ENCODE measurements around the gene BFSP2.

Gene BFSP2, protein sequence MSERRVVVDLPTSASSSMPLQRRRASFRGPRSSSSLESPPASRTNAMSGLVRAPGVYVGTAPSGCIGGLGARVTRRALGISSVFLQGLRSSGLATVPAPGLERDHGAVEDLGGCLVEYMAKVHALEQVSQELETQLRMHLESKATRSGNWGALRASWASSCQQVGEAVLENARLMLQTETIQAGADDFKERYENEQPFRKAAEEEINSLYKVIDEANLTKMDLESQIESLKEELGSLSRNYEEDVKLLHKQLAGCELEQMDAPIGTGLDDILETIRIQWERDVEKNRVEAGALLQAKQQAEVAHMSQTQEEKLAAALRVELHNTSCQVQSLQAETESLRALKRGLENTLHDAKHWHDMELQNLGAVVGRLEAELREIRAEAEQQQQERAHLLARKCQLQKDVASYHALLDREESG

DNA sequence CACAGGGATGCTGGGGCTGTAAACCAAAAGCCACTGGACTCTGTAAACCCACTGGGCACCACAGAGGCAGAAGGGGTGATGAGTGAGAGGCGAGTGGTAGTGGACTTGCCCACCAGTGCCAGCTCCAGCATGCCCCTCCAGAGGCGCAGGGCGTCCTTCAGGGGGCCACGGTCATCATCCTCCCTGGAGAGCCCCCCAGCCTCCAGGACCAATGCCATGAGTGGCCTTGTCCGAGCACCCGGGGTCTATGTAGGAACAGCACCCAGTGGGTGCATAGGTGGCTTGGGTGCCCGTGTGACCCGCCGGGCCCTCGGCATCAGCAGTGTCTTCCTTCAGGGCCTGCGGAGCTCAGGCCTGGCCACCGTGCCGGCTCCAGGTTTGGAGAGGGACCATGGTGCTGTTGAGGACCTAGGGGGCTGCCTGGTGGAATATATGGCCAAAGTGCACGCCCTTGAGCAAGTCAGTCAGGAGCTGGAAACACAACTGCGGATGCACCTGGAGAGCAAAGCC, at the start of gene BFSP2:
Gene BFSP2 (plus strand): TSS at position 51 of the 510 bp plus-strand sequence. CDS start 28 bp downstream, at position 79.
- DNase-seq, result no peak

DNA sequence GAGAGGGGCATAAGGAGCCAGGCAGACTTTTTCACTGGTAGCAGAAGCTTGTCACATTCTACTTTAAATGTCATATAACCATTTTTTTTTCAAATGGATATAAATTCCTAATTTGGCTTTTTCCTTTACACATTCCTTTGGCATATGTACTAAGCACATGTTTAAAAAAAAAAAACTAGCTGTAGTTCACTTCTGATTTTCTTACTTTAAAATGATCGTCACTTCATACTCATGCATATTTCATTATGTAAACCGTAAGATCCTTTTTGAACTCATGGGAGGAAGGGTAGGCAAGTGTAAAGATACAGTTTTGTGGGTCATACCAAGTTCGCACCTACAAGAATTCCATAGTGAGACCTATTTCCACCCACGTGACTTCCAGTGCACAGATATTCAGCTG, 45.1 kb upstream of the BFSP2 start:
- no peak for DNase-seq

DNA sequence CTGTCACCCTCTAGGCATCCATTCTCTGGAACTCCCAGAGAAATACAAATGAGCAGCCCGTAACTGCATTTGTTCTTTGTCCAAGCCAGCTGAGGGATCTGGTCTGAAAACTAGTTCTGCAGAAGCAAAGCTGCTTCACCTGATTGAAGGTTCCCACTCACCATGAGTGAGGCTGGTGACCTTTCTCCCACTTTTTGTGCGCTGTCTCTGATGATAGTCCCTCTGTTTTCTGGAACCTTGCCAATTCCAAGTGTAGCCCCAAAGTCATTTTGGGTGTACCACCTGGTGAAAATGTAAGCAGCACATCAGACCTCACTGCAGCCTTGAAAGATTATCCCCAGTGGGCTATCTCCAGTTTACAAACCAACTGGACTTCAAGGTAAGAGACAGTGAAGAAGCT, 39.4 kb upstream of the BFSP2 start:
- DNase-seq, result no peak

DNA sequence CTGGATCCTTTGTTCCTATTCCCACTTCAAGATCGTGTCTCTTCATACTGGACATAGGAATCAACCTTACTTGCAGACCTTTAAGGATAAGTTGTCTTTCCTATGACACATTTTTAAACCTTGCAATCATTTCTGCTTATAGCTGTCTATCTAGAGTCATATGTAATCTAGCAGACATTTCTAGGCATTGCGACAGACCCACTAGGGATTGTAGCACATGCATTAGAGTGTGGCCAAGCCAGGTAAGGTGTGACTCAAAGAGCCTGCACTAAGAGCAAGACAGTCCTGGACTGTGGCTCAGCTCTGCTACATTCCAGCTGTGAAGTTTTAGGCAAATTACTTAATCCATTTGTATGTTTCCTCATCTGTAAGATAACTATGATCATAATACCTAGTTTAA, 38.8 kb upstream of the BFSP2 start:
- DNase-seq, result no peak

DNA sequence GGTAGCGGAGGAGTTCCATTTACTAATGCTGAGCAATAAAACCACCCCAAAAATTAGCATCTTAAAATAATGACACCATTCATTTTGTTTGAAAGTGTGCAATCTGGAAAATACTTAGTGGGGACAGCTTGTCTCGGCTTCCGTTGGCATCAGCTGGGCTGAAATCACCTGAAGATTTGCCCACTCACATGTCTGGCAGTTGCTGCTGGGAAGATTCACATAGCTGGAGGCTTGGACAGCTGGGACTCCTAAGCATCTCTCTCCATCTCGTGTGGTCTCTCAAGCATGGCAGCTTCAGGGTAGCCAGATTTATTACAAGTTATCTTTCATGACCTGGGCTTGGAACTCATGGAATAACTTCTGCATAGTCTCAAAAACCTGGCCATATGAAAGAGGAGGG, 38.4 kb upstream of the BFSP2 start:
- no peak for DNase-seq

DNA sequence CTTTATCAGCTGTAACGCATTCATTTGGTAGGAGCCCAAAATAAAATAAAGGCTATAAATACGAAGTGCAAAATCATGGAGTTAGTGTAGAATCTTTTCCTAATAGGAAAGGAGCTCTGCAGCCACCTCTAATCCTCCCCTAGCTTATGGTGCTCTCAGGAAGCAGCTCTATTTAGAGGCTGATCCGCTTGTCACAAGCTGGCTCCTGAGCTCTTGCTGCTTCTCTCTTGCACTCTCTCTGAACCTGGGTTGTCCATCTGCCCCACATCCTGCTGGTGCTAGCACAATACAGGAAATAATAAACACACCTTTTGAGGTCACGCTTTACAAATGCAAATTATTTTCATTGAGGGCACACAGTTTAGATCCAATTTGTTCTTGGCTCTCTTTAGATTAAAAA, 37.3 kb upstream of the BFSP2 start:
- no peak for DNase-seq

DNA sequence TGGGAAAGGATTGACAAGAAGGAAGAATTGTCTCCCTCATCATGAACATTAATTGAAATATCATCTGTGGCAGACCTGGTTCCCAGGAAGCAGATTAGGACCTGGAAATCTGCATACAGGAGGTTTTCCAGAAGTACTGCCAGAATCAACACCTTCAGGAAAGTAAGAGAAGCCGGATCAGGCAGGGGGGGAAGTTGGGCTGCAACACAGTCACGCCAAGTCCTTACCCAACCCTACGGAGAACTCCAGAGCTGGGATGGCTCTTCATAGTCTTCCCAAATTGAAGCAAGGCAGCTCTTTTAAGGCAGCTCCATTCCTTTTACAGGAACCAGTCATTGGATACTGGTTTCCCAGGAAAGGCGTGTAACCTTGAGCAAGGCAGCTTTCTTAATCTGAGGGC, 35.2 kb upstream of the BFSP2 start:
- no peak for DNase-seq

DNA sequence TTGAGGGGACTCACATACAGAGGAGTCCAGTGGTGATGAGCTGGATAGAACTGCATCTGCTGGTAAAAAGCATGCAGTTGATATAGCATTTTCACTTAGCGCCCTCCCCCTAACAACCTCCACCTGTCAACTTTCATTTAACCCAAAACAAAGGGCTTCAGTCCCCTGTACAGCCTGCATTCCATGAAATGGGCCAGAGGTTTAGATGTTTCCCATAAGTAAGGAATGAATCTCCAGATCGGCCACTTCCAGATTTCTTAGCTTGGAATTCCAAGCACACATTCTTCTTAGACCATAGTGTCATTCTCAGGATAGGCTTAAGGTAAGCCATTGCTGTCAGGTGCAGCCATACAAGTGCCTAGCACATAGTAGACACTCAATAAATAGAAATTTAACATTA, 32.9 kb upstream of the BFSP2 start:
- DNase-seq, result no peak

DNA sequence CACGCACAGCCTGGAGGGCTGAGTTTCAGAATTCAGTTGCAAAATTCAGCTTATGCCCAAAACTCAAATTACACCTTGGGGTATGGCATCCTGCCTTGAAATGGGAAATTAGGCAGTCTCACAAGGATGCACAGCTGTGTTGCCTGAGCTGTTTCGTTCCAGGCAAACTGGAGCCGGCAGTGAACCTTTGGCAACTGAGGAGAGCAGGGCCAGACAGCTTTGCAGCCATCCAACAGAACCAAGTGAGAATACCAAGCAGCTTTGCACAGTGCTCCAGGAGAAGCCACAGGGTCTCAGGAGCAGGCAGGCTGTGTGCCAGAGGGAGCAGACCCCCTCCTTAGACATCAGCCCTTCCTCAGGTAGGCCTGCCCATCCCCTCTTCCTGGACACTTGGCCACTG, 32.5 kb upstream of the BFSP2 start:
- DNase-seq, result no peak

DNA sequence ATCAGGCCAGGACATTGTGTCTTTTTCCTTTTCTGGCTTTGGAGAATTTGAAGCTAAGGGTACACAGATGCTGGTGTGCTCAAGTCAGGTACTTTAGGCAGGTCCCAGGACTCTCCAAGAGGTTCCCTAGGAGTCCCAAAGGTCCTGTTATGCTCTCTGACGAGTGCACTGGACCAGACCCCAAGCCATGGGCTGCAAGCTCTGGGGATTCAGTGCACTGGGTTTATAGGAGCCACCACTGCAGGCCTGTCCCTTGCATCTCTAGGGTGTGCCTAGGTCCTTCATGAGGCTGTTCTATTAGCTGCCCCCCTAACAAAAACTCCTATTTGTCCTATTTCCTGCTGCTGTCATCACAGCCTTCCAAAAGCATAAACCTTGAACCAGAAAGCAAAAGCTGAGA, 31.9 kb upstream of the BFSP2 start:
- DNase-seq, result no peak

DNA sequence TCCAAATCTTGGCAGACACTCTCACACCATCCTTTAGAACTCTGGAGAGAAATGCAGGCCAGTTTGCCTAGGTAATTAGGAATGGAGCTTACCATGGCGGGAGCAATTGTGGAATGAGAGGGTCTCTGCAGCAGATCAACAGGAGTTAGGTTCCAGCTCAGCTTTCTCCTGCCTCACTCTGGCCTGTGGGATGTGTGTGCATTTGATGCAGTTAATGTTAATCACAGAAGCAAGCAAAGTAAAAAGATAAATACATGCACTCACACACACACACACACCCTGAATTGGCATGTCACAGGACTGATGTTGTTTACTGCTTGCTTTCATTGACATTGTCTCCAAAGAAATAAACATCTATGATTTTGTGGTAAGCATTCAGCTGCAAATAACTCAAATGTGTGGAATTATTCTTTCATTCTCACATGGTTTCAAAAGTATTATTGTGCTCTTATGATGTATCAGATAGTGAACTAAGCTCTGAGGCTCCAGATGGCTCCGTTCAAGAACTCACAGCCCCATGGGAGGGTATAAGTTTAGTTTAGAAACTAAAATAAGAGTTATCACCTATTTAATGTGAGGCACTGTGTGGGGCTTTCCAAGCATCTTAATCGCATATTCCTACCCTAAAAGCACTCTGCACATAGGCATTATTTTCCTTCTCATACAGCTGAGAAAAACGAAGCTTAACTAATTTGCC, 31.3 kb upstream of the BFSP2 start:
- no peak for DNase-seq

DNA sequence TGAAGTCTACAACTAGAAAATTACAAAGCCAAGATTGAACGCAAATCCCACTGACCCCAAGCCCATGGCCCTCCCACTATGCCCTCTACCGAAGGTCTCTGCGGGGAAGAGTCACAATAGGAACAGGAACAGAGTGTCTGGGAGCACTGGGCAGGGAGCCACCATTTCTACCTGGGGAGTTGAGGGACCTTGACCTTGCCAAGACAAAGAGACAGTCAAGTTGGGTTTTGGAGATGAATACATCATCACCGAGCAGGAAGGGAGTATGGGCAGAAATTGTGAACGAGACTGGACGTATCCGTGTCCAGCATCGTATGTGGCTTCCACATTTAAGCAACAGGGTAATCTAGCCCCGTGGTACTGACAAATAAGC, 30.8 kb upstream of the BFSP2 start:
- DNase-seq, result no peak

DNA sequence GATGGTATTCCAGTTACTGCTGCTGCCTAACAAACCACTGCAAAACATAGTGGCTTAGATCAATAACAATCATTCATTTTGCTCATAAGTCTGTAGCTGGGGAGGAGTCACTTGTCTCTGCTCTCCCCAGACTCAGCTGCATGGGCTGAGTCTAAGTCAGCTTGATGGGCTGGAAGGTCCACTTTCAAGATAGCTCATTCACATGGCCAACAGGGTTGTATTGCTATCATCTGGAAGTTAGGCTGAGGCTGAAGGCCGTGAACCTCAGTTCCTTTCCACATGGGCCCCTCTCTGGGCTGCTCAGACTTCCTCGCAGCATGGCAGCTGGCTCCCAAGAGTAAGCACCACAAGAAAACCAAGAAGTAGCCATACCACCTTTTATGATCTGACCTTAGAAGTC, 28.7 kb upstream of the BFSP2 start:
- DNase-seq, result no peak

DNA sequence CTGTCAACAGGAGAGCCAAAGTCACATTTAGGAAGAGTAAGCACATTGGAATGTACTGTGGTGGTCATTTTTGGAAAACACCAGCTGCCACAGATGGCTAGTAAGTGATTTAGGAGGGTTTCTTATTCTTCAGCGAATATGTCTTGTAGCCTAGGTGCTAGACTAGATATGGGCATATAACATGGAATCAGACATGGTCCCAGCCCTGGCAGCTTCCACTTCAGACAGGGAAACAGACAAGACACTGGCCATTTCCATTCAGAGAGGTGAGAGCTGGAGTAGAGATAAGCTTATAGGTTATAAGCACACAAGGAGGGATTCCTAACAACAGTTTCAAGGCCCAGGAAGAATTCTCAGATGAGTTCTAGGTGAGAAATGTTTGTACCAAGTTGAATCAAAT, 28.2 kb upstream of the BFSP2 start:
- no peak for DNase-seq

DNA sequence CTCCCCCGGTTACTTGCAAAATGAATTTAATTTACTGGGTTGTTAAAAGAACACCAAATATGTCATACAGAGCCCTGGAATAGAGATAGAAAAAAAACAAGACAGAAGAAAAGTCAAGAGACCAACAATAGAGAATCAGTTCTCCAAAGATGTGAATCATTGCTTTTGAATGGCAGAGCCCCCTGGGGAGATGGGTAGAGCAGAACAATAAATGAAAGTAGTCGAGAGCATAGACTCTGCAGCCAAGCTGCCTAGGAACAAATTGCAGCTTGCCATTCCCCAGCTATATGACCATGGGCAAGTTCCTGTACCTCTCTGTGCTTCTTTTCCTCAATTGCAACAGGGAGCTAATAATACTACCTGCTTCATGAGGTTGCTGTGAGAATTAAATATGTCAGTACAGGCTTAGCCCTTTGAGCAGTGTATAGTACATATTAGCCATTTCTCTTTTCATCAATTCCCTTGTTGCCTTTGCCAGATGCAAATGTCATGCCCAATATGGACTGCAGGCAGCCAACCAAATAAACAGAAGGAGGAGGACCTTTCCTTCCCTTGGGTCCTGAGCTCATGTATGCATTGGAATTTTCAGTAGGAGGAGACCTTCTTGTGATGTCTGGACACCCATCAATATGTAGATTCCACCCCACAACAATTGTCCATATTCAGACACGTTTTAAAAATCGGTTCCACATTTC, 25.0 kb upstream of the BFSP2 start:
- DNase-seq, result no peak

DNA sequence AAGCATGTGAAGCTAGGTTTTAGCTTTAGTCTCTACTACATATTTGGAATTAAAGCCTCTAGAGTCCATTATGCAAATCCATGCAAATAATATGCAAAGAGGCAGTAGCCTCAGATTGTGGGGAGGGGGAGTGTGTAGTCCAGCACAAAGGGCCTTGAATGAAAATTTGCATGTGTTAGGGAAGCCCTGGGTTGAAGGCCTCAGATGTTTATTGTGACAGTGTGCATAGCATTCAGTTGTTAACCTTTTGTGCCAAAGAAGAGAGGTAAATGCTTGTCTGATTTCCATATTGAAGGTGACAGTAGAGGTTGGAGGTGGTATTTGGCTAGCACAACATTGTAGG, 24.5 kb upstream of the BFSP2 start:
- DNase-seq, result no peak

DNA sequence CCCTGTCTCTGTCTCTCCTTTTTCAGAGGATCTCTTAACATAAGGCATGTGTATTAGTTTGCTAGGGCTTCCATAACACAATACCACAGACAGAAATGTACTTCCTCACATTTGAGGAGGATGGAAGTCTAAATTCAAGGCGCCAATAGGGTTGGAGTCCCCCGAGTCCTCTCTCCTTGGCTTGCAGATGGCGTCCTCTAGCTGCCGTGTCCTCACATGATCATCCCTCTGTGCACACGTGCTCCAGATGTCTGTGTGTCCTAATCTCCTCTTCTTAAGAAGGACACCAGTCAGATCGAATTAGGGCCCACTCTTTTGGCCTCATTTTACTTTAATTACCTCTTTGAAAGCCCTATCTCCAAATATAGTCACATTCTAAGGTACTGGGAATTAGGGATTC, 23.0 kb upstream of the BFSP2 start:
- DNase-seq, result no peak

DNA sequence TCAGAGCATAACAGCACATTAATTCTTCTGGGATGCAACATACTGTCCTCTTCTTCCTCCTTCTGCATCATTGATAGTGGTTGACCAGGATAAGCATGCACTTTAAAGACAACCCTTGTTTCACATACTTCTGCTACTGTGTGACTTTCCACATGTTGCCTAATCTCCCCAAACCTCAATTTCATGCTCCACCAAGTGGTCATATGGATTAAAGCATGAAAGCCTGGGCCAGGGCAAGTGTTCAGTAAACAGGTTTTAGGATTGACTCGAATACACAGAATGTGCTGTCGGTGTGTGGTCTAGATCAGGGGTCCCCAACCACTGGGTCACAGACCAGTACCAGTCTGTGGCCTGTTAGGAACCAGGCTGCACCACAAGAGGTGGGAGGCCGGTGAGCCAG, 22.5 kb upstream of the BFSP2 start:
- DNase-seq, result no peak

DNA sequence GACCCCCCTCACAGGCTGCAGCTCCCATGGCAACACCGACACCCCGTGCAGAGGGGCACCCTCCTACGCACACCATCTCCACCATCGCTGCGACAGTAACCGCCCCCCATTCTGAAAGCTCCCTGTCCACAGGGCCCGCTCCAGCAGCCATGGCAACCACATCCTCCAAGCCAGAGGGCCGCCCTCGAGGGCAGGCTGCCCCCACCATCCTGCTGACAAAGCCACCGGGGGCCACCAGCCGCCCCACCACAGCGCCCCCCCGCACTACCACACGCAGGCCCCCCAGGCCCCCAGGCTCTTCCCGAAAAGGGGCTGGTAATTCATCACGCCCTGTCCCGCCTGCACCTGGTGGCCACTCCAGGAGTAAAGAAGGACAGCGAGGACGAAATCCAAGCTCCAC, 19.9 kb upstream of the BFSP2 start:
- no peak for DNase-seq

DNA sequence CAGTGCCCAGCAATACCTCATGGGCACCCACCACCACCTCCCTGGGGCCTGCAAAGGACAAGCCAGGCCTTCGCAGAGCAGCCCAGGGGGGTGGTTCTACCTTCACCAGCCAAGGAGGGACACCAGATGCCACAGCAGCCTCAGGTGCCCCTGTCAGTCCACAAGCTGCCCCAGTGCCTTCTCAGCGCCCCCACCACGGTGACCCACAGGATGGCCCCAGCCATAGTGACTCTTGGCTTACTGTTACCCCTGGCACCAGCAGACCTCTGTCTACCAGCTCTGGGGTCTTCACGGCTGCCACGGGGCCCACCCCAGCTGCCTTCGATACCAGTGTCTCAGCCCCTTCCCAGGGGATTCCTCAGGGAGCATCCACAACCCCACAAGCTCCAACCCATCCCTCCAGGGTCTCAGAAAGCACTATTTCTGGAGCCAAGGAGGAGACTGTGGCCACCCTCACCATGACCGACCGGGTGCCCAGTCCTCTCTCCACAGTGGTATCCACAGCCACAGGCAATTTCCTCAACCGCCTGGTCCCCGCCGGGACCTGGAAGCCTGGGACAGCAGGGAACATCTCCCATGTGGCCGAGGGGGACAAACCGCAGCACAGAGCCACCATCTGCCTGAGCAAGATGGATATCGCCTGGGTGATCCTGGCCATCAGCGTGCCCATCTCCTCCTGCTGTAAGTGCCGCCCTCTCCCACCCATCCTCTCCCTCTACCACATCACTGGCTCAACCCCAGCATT, 19.2 kb upstream of the BFSP2 start:
- DNase-seq, result no peak

DNA sequence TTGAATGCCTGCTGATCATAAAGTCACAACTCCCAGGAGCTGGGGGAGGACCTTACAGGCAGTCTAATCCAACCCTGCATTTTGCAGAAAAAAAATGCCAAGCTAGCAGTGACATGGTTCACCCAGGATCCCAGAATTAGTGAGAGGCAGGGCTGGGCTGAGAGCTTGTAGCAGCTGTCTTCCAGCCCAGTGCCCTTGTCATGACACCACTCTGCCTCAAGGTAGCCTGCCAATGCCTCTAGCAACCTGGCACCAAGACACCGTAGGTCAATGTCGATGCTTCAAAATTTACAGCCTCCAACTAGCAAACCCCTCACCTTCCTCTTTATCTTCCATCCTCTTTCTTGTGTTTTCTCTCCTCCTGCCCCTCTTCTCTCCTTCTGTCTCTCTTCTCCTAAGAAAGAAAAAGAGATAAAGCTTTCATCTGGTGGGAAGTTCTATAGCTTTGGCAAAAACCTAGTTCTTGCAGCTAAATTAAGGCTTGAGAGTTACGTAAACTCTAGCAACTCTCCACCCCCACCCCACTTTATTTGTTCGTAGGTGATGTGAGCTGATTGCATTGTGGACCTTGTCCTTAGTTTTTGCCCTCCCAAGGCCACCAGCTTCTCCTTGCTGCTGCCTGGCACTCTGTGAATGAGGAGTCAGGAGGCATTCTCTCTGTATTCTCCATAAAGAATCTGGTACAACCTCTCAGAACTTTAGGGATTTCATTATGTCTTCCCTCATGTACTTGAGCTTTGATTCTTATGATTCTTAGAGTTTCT, 18.3 kb upstream of the BFSP2 start:
- DNase-seq, result no peak

DNA sequence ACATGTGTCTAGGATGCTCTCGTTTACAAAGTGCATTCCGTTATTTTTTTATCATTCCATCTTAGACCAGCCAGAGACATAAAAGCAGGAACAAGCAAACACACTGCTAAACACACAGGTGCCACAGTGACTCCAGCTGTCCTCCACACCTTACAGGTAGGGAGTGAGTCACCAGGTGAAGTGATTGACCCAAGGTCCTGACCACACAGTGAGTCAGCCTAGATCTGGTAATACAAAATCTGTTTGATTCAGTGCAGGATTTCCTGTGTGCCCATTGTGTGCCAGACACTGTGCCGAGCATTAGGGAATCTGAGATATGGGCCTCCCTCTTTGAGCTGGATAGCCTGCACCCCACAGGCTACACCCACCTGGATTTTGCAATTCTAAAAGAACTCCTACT, 16.7 kb upstream of the BFSP2 start:
- DNase-seq, result no peak

DNA sequence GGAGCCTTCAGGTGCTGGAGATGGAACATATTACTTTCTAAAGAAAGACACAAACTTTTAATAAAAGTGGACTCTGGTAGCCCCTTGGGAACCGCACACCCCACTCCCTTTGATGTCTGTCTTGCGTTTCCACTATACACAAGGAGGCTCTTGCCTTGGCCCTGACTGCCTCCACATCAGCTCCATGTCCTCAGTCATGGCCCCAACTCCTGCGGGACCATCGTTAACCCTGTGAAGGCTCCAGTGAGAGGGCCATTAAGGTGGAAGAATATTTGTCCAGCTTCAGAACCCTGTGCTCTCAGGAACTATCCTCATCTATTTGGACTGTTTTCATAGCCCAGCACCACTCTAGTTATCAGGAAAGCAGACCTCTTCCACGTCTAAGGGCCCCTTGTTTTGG, 16.1 kb upstream of the BFSP2 start:
- DNase-seq, result no peak
